GM19035 (cell line): Measurements from ENCODE around the gene NDUFB4.
"Not testable (repeated sequence)": the region's sequence is repeated elsewhere in the genome, so short reads cannot be mapped to it uniquely, and the experiment has no call there.

Source experiments
- ATAC-seq: cut with Tn5 transposase; IDR thresholded peaks from one replicate; pipeline ENCODE4 v1.9.1; 2021; ENCODE audit not compliant: unreplicated experiment

Gene NDUFB4

GRCh38 chr3:120569222-120570057 is 26.7 kb upstream of the NDUFB4 start:
- ATAC-seq, result no peak

GRCh38 chr3:120572027-120572426 is 24.1 kb upstream of the NDUFB4 start:
- no peak for ATAC-seq

- ATAC-seq, result no peak
Observed at GRCh38 chr3:120587332-120587975, 8.7 kb upstream of the NDUFB4 start.

- ATAC-seq, result no peak
Observed at GRCh38 chr3:120595788-120596115, 384 bp upstream of the NDUFB4 start.

- no peak for ATAC-seq
Observed at GRCh38 chr3:120596853-120597223, 702 bp downstream of the NDUFB4 start.

GRCh38 chr3:120597445-120598049 is 1.4 kb downstream of the NDUFB4 start:
- ATAC-seq, result peak; percentile 38

GRCh38 chr3:120599211-120599610 is 3.1 kb downstream of the NDUFB4 start:
- no peak for ATAC-seq

- ATAC-seq, result no peak
Observed at GRCh38 chr3:120601554-120601953, 5.4 kb downstream of the NDUFB4 start.

- ATAC-seq, result no peak
Observed at GRCh38 chr3:120602682-120603081, 6.5 kb downstream of the NDUFB4 start.

- ATAC-seq, result no peak
Observed at GRCh38 chr3:120604382-120604781, 8.2 kb downstream of the NDUFB4 start.

- ATAC-seq, result no peak
Observed at GRCh38 chr3:120604784-120605183, 8.6 kb downstream of the NDUFB4 start.

GRCh38 chr3:120608506-120608905 is 12.4 kb downstream of the NDUFB4 start:
- ATAC-seq, result no peak

- ATAC-seq, result no peak
Observed at GRCh38 chr3:120614765-120615164, 18.6 kb downstream of the NDUFB4 start.

- ATAC-seq, result no peak
Observed at GRCh38 chr3:120615847-120616609, 19.9 kb downstream of the NDUFB4 start.

GRCh38 chr3:120616745-120617144 is 20.6 kb downstream of the NDUFB4 start:
- not testable (repeated sequence) for ATAC-seq

GRCh38 chr3:120622457-120622856 is 26.3 kb downstream of the NDUFB4 start:
- ATAC-seq, result no peak

GRCh38 chr3:120622870-120623726 is 27.0 kb downstream of the NDUFB4 start:
- ATAC-seq, result no peak

GRCh38 chr3:120623727-120624093 is 27.6 kb downstream of the NDUFB4 start:
- no peak for ATAC-seq

GRCh38 chr3:120625159-120625586 is 29.0 kb downstream of the NDUFB4 start:
- ATAC-seq, result no peak

GRCh38 chr3:120634539-120634938 is 38.4 kb downstream of the NDUFB4 start:
- no peak for ATAC-seq
